Stimulated activated CD8-positive, alpha-beta memory T cell treated with anti-CD3 and anti-CD28 coated beads, Interleukin-7, amount 100 ng/mL, for 48 hours (primary cell): Measurements from ENCODE around the gene ARL15.
"Not testable (repeated sequence)": the region's sequence is repeated elsewhere in the genome, so short reads cannot be mapped to it uniquely, and the experiment has no call there.

Experiments
- DNase-seq, 2 donors: peaks; one replicate each; pipeline ENCODE4 v3.0.0-alpha.2; 2020; ENCODE audit warnings: low read depth in 1 of 2; ENCODE audit errors: extremely low read depth in 1 of 2

ARL15 gene

GRCh38 chr5:54049963-54050362, 260.4 kb downstream of the ARL15 start:
- no peak for DNase-seq

DNA sequence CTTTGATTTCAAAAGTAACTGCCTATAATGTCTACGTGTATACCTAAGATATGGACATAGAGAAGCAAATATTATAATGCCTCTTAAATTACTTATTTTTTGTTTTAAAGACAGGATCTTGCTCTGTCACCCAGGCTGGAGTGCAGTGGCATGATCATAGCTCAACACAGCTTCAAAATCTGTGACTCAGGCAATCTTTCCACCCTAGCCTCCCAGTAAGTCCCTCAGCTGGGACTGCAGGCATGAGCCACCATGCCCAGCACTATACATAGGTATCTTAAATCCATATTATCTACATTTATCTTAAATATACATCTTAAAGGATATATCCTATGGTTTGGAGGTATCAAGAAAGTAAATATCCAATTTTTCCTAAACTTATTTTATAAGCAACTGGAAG, 261.2 kb downstream of the ARL15 start:
- DNase-seq = no peak

GRCh38 chr5:54045077-54045792, 265.1 kb downstream of the ARL15 start:
- no peak for DNase-seq

GRCh38 chr5:54044276-54044675, 266.1 kb downstream of the ARL15 start:
- not testable (repeated sequence) for DNase-seq

GRCh38 chr5:54040804-54041203, 269.6 kb downstream of the ARL15 start:
- no peak for DNase-seq

DNA sequence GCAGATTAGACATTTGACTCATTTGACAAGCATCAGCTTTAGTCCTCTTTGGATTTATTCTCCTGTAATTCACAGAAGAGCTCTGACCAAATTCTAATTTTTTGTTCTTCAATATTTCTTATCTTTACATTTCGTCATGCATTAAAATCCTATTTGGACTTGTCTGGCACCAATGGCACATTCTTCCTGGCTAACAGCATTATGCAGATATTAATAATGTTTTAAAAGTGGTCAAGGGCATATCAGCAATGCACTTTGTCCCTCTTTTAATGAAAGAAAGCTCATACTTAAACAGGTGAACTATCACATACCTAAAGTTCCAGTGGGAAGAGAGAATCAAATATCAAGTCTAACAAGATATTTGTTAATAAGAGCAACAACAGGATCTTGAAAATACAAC, 270.4 kb downstream of the ARL15 start:
- no peak for DNase-seq

GRCh38 chr5:54037205-54037604, 273.2 kb downstream of the ARL15 start:
- DNase-seq = no peak

GRCh38 chr5:54030981-54031380, 279.4 kb downstream of the ARL15 start:
- no peak for DNase-seq

- DNase-seq = no peak
Measured at GRCh38 chr5:54024466-54024865, 285.9 kb downstream of the ARL15 start.

DNA sequence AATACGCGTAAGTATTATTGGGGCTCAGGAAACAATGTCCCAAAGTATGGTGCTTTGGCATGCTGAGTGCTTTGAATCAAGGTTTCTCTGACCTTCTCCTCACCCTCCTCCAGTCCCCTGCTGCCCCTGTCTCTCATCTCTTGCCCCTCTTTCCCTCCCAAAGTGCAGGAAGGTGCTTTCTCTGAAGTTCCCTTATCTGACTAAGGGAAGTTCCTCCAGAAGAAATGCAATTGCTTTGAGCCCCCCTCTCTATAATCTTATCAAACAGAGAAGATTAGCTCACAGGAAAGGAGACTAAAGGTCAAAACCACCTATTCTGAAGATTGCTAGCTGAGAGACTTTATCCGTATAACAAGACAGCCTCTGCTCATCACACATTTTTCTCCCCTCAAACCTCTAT, 288.1 kb downstream of the ARL15 start:
- DNase-seq = no peak

DNA sequence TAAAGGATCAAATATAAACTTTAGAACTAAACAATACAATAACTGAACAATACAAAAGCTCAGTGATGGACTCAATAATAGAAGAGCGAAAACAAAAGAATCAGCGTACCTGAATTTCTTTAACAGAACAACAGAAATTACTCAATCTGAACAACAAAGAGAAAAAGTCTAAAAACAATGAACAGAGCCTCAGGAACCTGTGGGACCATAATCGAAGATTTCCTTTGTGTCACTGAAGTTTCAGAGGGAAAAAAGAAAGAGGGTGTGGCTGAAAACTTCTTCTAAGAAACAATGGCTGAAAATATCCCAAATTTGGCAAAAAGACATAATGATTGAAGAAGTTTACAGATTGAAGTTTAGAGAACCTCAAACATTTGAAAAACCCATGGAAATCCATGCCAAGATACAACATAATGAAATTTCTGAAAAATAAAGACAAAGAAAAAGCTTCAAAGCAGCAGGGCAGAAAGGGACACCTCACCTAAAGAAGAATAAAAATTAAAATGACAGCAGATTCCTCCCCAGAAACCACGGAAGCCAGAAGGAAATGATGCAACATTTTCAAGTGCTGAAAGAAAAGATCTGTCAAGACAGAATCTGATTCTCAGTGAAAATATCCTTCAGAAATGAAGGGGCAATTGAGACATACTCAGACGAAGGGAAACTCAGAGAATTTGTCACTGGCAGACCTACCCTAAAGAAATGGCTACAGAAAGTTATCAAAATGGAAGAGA, 288.8 kb downstream of the ARL15 start:
- no peak for DNase-seq

- DNase-seq = no peak
Measured at GRCh38 chr5:54018438-54018837, 291.9 kb downstream of the ARL15 start.

GRCh38 chr5:54017580-54017979, 292.8 kb downstream of the ARL15 start:
- DNase-seq = no peak

GRCh38 chr5:54013556-54014194, 296.7 kb downstream of the ARL15 start:
- DNase-seq = peak in 1 of 2 donors; percentile 10

GRCh38 chr5:54009828-54010227, 300.5 kb downstream of the ARL15 start:
- DNase-seq = no peak

GRCh38 chr5:54009357-54009756, 301.0 kb downstream of the ARL15 start:
- no peak for DNase-seq

- no peak for DNase-seq
Measured at GRCh38 chr5:54007827-54008777, 302.3 kb downstream of the ARL15 start.

GRCh38 chr5:54004697-54005096, 305.7 kb downstream of the ARL15 start:
- no peak for DNase-seq

DNA sequence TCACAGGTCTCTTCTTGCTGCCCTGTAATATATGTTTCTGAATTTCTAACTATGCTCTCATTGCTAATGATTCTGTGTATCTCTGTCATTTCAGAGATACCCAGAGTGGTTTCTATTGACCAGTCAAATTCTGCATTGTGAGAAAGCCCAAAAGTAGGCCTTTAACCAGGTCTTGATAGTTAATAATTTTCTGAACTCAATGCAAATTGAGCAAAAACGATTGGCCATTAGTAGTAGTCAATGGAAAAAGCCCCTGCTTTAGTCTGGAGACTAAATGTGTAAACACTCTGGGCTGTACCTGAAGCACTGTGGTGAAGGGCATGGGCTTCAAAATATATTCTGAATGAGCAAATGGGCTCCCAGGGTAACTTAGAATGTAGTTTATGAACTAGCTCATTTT, 307.6 kb downstream of the ARL15 start:
- no peak for DNase-seq

GRCh38 chr5:54001976-54002775, 308.2 kb downstream of the ARL15 start:
- no peak for DNase-seq
